ENCODE measurements around the gene PEX3. TPM values are rescaled to one million over a fixed set of nuclear protein-coding genes. Genes with fewer than 3 reads are reported as not detected.

The PEX3 gene
- total and polyA plus RNA-seq, 10 of the 15 experiments (the other 5 are each of a cell fraction or from before 2014, with no cell fraction given), result 18.6 to 70.7 (median 38.6) TPM

- TF ChIP-seq RFX5 (IDR thresholded peaks at IDR 0.05; ENCODE audit: low read depth, low read length) (no peak), ZNF384 (IDR thresholded peaks at IDR 0.05; ENCODE audit: borderline replicate concordance, low read depth, low read length) (no peak), CBX3 (IDR thresholded peaks at IDR 0.05; ENCODE audit: borderline replicate concordance, low read depth) (no peak), SPI1 (IDR thresholded peaks at IDR 0.05; ENCODE audit: borderline replicate concordance, insufficient read depth, low read depth, low read length) (no peak), POLR2AphosphoS5 (IDR thresholded peaks at IDR 0.05; ENCODE audit: low read length) (no peak), MXI1 (IDR thresholded peaks at IDR 0.05; ENCODE audit: low read depth, low read length) (0 out of 2 replicates have a peak, but pooled peaks have one; percentile 5), ATF7 (IDR thresholded peaks at IDR 0.05; ENCODE audit: low read depth) (no peak), ELK1 (IDR thresholded peaks at IDR 0.05; ENCODE audit: low read depth, low read length) (no peak), NR2F1 (conservative IDR thresholded peaks at IDR 0.05) (peak; percentile 65), YY1 (IDR thresholded peaks at IDR 0.05; ENCODE audit: low read depth, low read length) (peak; percentile 53; the same call in 1 of the 2 replicates), NR2C1 (IDR thresholded peaks at IDR 0.05) (no peak), TCF12 (IDR thresholded peaks at IDR 0.05; ENCODE audit: low read depth, low read length) (no peak), SKIL (IDR thresholded peaks at IDR 0.05; ENCODE audit: low read depth, poor library complexity, severe bottlenecking) (no peak), ZNF24 (IDR thresholded peaks at IDR 0.05) (peak; percentile 87), BHLHE40 (IDR thresholded peaks at IDR 0.05; ENCODE audit: borderline replicate concordance in 1 of 2, low read depth in 2 of 2, low read length in 1 of 2) (peak; percentile 63 to 73; a peak in 3 of 4 replicates), IKZF2 (IDR thresholded peaks at IDR 0.05) (peak; percentile 10 to 13; a peak in 1 of 4 replicates), MTA3 (IDR thresholded peaks at IDR 0.05; ENCODE audit: borderline replicate concordance, low read length) (peak; percentile 14; the same call in 1 of the 2 replicates), DPF2 (IDR thresholded peaks at IDR 0.05) (no peak), ZNF207 (IDR thresholded peaks at IDR 0.05; ENCODE audit: borderline replicate concordance) (no peak), EED (IDR thresholded peaks at IDR 0.05; ENCODE audit: low read depth) (no peak), HDAC6 (IDR thresholded peaks at IDR 0.05; ENCODE audit: unreplicated experiment) (no peak)
- TF ChIP-seq, protein P1, sequence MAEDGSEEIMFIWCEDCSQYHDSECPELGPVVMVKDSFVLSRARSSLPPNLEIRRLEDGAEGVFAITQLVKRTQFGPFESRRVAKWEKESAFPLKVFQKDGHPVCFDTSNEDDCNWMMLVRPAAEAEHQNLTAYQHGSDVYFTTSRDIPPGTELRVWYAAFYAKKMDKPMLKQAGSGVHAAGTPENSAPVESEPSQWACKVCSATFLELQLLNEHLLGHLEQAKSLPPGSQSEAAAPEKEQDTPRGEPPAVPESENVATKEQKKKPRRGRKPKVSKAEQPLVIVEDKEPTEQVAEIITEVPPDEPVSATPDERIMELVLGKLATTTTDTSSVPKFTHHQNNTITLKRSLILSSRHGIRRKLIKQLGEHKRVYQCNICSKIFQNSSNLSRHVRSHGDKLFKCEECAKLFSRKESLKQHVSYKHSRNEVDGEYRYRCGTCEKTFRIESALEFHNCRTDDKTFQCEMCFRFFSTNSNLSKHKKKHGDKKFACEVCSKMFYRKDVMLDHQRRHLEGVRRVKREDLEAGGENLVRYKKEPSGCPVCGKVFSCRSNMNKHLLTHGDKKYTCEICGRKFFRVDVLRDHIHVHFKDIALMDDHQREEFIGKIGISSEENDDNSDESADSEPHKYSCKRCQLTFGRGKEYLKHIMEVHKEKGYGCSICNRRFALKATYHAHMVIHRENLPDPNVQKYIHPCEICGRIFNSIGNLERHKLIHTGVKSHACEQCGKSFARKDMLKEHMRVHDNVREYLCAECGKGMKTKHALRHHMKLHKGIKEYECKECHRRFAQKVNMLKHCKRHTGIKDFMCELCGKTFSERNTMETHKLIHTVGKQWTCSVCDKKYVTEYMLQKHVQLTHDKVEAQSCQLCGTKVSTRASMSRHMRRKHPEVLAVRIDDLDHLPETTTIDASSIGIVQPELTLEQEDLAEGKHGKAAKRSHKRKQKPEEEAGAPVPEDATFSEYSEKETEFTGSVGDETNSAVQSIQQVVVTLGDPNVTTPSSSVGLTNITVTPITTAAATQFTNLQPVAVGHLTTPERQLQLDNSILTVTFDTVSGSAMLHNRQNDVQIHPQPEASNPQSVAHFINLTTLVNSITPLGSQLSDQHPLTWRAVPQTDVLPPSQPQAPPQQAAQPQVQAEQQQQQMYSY (CRISPR knock-in tag; IDR thresholded peaks at IDR 0.05), result no peak
- TF ChIP-seq, protein P2, sequence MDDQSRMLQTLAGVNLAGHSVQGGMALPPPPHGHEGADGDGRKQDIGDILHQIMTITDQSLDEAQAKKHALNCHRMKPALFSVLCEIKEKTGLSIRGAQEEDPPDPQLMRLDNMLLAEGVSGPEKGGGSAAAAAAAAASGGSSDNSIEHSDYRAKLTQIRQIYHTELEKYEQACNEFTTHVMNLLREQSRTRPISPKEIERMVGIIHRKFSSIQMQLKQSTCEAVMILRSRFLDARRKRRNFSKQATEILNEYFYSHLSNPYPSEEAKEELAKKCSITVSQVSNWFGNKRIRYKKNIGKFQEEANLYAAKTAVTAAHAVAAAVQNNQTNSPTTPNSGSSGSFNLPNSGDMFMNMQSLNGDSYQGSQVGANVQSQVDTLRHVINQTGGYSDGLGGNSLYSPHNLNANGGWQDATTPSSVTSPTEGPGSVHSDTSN (IDR thresholded peaks at IDR 0.05; ENCODE audit: insufficient replicate concordance, low read depth, low read length), result no peak
Observed at GRCh38 chr6:143449714-143450452, 722 bp upstream of the PEX3 start (continued).
